ENCODE data around the gene TRPC1. TPM values are rescaled to one million over a fixed set of nuclear protein-coding genes. Genes with fewer than 3 reads are reported as not detected.

Gene TRPC1
- total RNA-seq, 1 experiment from 2014 or later: 18.6 TPM

DNA sequence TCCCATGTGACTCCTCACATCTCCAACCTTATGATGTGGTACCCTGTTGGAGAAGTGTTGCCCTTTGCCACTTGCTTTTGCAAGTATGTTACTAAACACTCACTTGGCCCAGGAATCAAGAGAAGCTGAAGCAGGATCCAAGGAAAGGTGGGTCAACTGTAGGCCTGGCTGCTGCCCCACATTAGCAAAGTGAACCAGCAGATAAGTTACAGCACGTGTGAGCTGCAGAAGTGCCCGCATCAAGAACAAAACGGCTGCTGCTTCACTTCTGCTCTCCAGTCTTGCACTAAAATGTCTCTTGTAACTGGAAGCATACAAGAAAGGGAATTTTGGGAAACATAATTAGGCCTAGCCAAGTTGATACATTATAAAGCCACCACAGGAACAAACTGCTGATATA, 85.4 kb downstream of the TRPC1 start:
- Histone ChIP-seq H3K4me1 (ENCODE audit: insufficient read depth, low read length) (no peaks in the 10 kb centered on the region), H3K79me2 (ENCODE audit: insufficient read depth, low read length) (no peaks in the 10 kb centered on the region), H2BK20ac (ENCODE audit: low read depth, low read length, poor library complexity, severe bottlenecking) (no peak overlapping the region), H2AK5ac (ENCODE audit: insufficient read length, low read length) (no peak overlapping the region), H3K4ac (ENCODE audit: low read depth, low read length) (no peak overlapping the region), H3K56ac (ENCODE audit: insufficient read length, low read depth, low read length) (no peak overlapping the region), H3K14ac (ENCODE audit: insufficient read depth, low read length) (no peak overlapping the region), H3K79me1 (ENCODE audit: insufficient read depth, low read depth, low read length, poor library complexity, severe bottlenecking) (no peaks in the 10 kb centered on the region), H3K27ac (ENCODE audit: insufficient read length, low read depth, low read length) (no peak overlapping the region), H3K18ac (ENCODE audit: insufficient read length, low read depth, low read length) (no peak overlapping the region), H4K91ac (ENCODE audit: insufficient read length, low read depth, low read length) (no peak overlapping the region), H2BK5ac (ENCODE audit: insufficient read length, low read length) (no peak overlapping the region), H3K27me3 (ENCODE audit: insufficient read depth, low read length) (no peaks in the 10 kb centered on the region), H3K4me2 (ENCODE audit: insufficient read depth, insufficient read length, low read length) (no peak overlapping the region), H3K9me3 (ENCODE audit: control insufficient read depth, low read depth, low read length) (no peaks in the 10 kb centered on the region), H2BK12ac (ENCODE audit: insufficient read length, low read depth, low read length) (no peak overlapping the region), H3T11ph (ENCODE audit: low read length) (no peak overlapping the region), H2BK120ac (ENCODE audit: low read depth, low read length, poor library complexity, severe bottlenecking) (no peak overlapping the region), H3K23me2 (ENCODE audit: insufficient read length, low read depth, low read length, poor library complexity, severe bottlenecking) (no peaks in the 10 kb centered on the region), H4K8ac (replicated peaks; ENCODE audit: insufficient read length, low read depth, low read length) (no peak overlapping the region), H3K9ac (ENCODE audit: extremely low read depth, insufficient read length, low read length) (no peak overlapping the region), H4K5ac (ENCODE audit: insufficient read length, low read depth, low read length) (no peak overlapping the region), H4K20me1 (ENCODE audit: control insufficient read depth, insufficient read depth, insufficient read length) (no peaks in the 10 kb centered on the region), H3K23ac (ENCODE audit: insufficient read length, low read depth, low read length) (no peak overlapping the region), H2AFZ (ENCODE audit: low read length) (no peak overlapping the region), H2BK15ac (ENCODE audit: low read depth, low read length) (no peak overlapping the region)
- Mint-ChIP-seq H3K4me1 (no peaks in the 10 kb centered on the region), H3K4me3 (no peak overlapping the region), H3K27me3 (ENCODE audit: low read depth) (no peaks in the 10 kb centered on the region), H3K27ac (no peak overlapping the region; a peak in 1 of 7 replicates), H3K9me3 (no peaks in the 10 kb centered on the region), H3K36me3 (ENCODE audit: insufficient read depth in 1 of 3, low read depth in 3 of 3) (peaks cover 2 to 5% (median 4%) of the 10 kb centered on the region in 3 experiments; a peak in 3 of 7 replicates)
- WGBS (ENCODE audit: extremely low coverage, insufficient read length, low lambda C conversion rate): no CpG with 5 or more reads among the region's 3 CpGs
- TF ChIP-seq, protein P1, sequence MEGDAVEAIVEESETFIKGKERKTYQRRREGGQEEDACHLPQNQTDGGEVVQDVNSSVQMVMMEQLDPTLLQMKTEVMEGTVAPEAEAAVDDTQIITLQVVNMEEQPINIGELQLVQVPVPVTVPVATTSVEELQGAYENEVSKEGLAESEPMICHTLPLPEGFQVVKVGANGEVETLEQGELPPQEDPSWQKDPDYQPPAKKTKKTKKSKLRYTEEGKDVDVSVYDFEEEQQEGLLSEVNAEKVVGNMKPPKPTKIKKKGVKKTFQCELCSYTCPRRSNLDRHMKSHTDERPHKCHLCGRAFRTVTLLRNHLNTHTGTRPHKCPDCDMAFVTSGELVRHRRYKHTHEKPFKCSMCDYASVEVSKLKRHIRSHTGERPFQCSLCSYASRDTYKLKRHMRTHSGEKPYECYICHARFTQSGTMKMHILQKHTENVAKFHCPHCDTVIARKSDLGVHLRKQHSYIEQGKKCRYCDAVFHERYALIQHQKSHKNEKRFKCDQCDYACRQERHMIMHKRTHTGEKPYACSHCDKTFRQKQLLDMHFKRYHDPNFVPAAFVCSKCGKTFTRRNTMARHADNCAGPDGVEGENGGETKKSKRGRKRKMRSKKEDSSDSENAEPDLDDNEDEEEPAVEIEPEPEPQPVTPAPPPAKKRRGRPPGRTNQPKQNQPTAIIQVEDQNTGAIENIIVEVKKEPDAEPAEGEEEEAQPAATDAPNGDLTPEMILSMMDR (conservative IDR thresholded peaks at IDR 0.05): no peak
- DNase-seq: no peak
